Activated CD4-positive, alpha-beta T cell treated with anti-CD3 and anti-CD28 coated beads, Interleukin-2, amount 50 U/mL, for 16 hours (primary cell): ENCODE measurements around the gene SUMO3.

Source experiments
- DNase-seq: peaks from one replicate; pipeline ENCODE4 v3.0.0-alpha.2; 2020

SUMO3 gene

GRCh38 chr21:44828362-44829056 lies 10.6 kb upstream of the SUMO3 start:
- no peak for DNase-seq

- DNase-seq: no peak
These were observed 5.4 kb upstream of the SUMO3 start for GRCh38 chr21:44823179-44823660.

GRCh38 chr21:44822484-44823178 lies 4.8 kb upstream of the SUMO3 start:
- DNase-seq: no peak

GRCh38 chr21:44820851-44821250 lies 3.0 kb upstream of the SUMO3 start:
- DNase-seq: no peak

GRCh38 chr21:44819283-44820243 lies 1.7 kb upstream of the SUMO3 start:
- DNase-seq: no peak

GRCh38 chr21:44818640-44819011 lies 764 bp upstream of the SUMO3 start:
- DNase-seq: no peak

GRCh38 chr21:44817506-44817880 lies 369 bp downstream of the SUMO3 start:
- peak; percentile 94 for DNase-seq

- DNase-seq: no peak
These were observed 929 bp downstream of the SUMO3 start for GRCh38 chr21:44816761-44817505.

- no peak for DNase-seq
These were observed 1.8 kb downstream of the SUMO3 start for GRCh38 chr21:44815852-44816628.

GRCh38 chr21:44815225-44815624 lies 2.6 kb downstream of the SUMO3 start:
- DNase-seq: no peak

GRCh38 chr21:44814498-44815023 lies 3.3 kb downstream of the SUMO3 start:
- DNase-seq: no peak

GRCh38 chr21:44813727-44814126 lies 4.1 kb downstream of the SUMO3 start:
- DNase-seq: no peak

- DNase-seq: no peak
These were observed 4.7 kb downstream of the SUMO3 start for GRCh38 chr21:44813149-44813548.

GRCh38 chr21:44812640-44813039 lies 5.2 kb downstream of the SUMO3 start:
- no peak for DNase-seq

GRCh38 chr21:44810779-44811178 lies 7.1 kb downstream of the SUMO3 start:
- DNase-seq: no peak

- DNase-seq: no peak
These were observed 12.0 kb downstream of the SUMO3 start for GRCh38 chr21:44805859-44806258.

GRCh38 chr21:44805226-44805625 lies 12.6 kb downstream of the SUMO3 start:
- no peak for DNase-seq

GRCh38 chr21:44804762-44805161 lies 13.1 kb downstream of the SUMO3 start:
- DNase-seq: no peak

GRCh38 chr21:44803651-44804050 lies 14.2 kb downstream of the SUMO3 start:
- DNase-seq: no peak

- DNase-seq: peak; percentile 27
These were observed 15.3 kb downstream of the SUMO3 start for GRCh38 chr21:44802396-44803153.
